Kidney glomerular epithelial cell (primary cell): ENCODE results near the gene MRFAP1L1.

ENCODE experiments used
- DNase-seq: peaks from one replicate; lab custom pipeline; 2025; lab: John Stamatoyannopoulos, UW

The MRFAP1L1 gene

GRCh38 chr4:6716018-6716911 lies 6.6 kb upstream of the MRFAP1L1 start, which contains the start of gene BLOC1S4:
TSS of gene BLOC1S4 (plus strand) at chr4:6716174. CDS start at chr4:6716210, 36 bp downstream.
- peak; percentile 79 for DNase-seq

- no peak for DNase-seq
Measured at GRCh38 chr4:6715704-6716017, 6.0 kb upstream of the MRFAP1L1 start.

- DNase-seq = no peak
Measured at GRCh38 chr4:6714954-6715353, 5.3 kb upstream of the MRFAP1L1 start.

- DNase-seq = no peak
Measured at GRCh38 chr4:6710996-6711395, 1.3 kb upstream of the MRFAP1L1 start.

- no peak for DNase-seq
Measured at GRCh38 chr4:6710282-6710681, 617 bp upstream of the MRFAP1L1 start.

- no peak for DNase-seq
Measured at GRCh38 chr4:6706173-6706572, 3.5 kb downstream of the MRFAP1L1 start.

GRCh38 chr4:6705646-6706045 lies 4.0 kb downstream of the MRFAP1L1 start:
- no peak for DNase-seq

GRCh38 chr4:6703786-6704185 lies 5.9 kb downstream of the MRFAP1L1 start:
- no peak for DNase-seq

GRCh38 chr4:6702761-6703160 lies 6.9 kb downstream of the MRFAP1L1 start:
- DNase-seq = no peak

GRCh38 chr4:6701371-6701770 lies 8.3 kb downstream of the MRFAP1L1 start:
- DNase-seq = no peak

- DNase-seq = no peak
Measured at GRCh38 chr4:6699903-6700302, 9.8 kb downstream of the MRFAP1L1 start.

- DNase-seq = no peak
Measured at GRCh38 chr4:6699388-6699787, 10.3 kb downstream of the MRFAP1L1 start.

- no peak for DNase-seq
Measured at GRCh38 chr4:6697131-6697530, 12.5 kb downstream of the MRFAP1L1 start.

GRCh38 chr4:6696611-6697010 lies 13.1 kb downstream of the MRFAP1L1 start:
- no peak for DNase-seq

- no peak for DNase-seq
Measured at GRCh38 chr4:6695660-6696610, 13.7 kb downstream of the MRFAP1L1 start.

- no peak for DNase-seq
Measured at GRCh38 chr4:6694177-6694901, 15.3 kb downstream of the MRFAP1L1 start.

- no peak for DNase-seq
Measured at GRCh38 chr4:6693231-6694176, 16.2 kb downstream of the MRFAP1L1 start, which contains the start of gene S100P. TSS of gene S100P (plus strand) at chr4:6693878. CDS start at chr4:6693933, 55 bp downstream.

GRCh38 chr4:6692806-6693205 lies 16.9 kb downstream of the MRFAP1L1 start:
- DNase-seq = no peak

GRCh38 chr4:6692379-6692778 lies 17.3 kb downstream of the MRFAP1L1 start:
- no peak for DNase-seq

GRCh38 chr4:6689506-6689960 lies 20.1 kb downstream of the MRFAP1L1 start:
- no peak for DNase-seq
